HG02588 (cell line): ENCODE results near the gene RHBG.
A peak's percentile ranks its signal among the peaks of the same experiment; 100 is the strongest.
"Not testable (repeated sequence)": the region's sequence is repeated elsewhere in the genome, so short reads cannot be mapped to it uniquely, and the experiment has no call there.

Source experiments
- ATAC-seq: cut with Tn5 transposase; IDR thresholded peaks from one replicate; pipeline ENCODE4 v1.9.1; 2021; ENCODE audit warnings: mild to moderate bottlenecking, moderate library complexity; ENCODE audit not compliant: unreplicated experiment

RHBG gene

GRCh38 chr1:156368889-156369684 lies at the start of gene RHBG:
Gene RHBG, plus strand, starts transcription at chr1:156369211. Its CDS starts 39 bp downstream, at chr1:156369250.
- ATAC-seq, result no peak

GRCh38 chr1:156319664-156320063 lies 49.3 kb upstream of the RHBG start:
- no peak for ATAC-seq

- no peak for ATAC-seq
These were observed 48.5 kb upstream of the RHBG start for GRCh38 chr1:156320560-156320959.

GRCh38 chr1:156323179-156323578 lies 45.8 kb upstream of the RHBG start:
- not testable (repeated sequence) for ATAC-seq

- no peak for ATAC-seq
These were observed 32.8 kb upstream of the RHBG start for GRCh38 chr1:156336242-156336641.

- ATAC-seq, result no peak
These were observed 31.7 kb upstream of the RHBG start for GRCh38 chr1:156337052-156337887.

GRCh38 chr1:156337888-156338179 lies 31.2 kb upstream of the RHBG start:
- ATAC-seq, result peak; percentile 2

- peak; percentile 94 for ATAC-seq
These were observed 30.6 kb upstream of the RHBG start, which contains the start of the genes CCT3 and TSACC for GRCh38 chr1:156338180-156338976. Gene CCT3, minus strand, starts transcription at chr1:156338292. Its CDS starts 108 bp downstream, at chr1:156338184. Gene TSACC, plus strand, starts transcription at chr1:156338526. Its CDS starts 1,232 bp downstream, at chr1:156339758.

GRCh38 chr1:156342166-156342955 lies 26.6 kb upstream of the RHBG start:
- no peak for ATAC-seq

GRCh38 chr1:156344409-156344808 lies 24.6 kb upstream of the RHBG start:
- no peak for ATAC-seq

- ATAC-seq, result not testable (repeated sequence)
These were observed 23.0 kb upstream of the RHBG start for GRCh38 chr1:156346035-156346434.

GRCh38 chr1:156346636-156347035 lies 22.4 kb upstream of the RHBG start:
- ATAC-seq, result no peak

GRCh38 chr1:156347331-156347730 lies 21.7 kb upstream of the RHBG start:
- ATAC-seq, result no peak

GRCh38 chr1:156352481-156352880 lies 16.5 kb upstream of the RHBG start:
- not testable (repeated sequence) for ATAC-seq

GRCh38 chr1:156356262-156356874 lies 12.6 kb upstream of the RHBG start:
- no peak for ATAC-seq

GRCh38 chr1:156356875-156357534 lies 12.0 kb upstream of the RHBG start:
- ATAC-seq, result no peak

GRCh38 chr1:156357977-156358376 lies 11.0 kb upstream of the RHBG start:
- ATAC-seq, result no peak

- ATAC-seq, result no peak
These were observed 10.4 kb upstream of the RHBG start for GRCh38 chr1:156358641-156359040.

GRCh38 chr1:156359249-156359648 lies 9.8 kb upstream of the RHBG start:
- no peak for ATAC-seq
